HepG2 (cell line): ENCODE data around the gene DOK1. TPM values are rescaled to one million over a fixed set of nuclear protein-coding genes. Genes with fewer than 3 reads are reported as not detected.
A peak's percentile ranks its signal among the peaks of the same experiment; 100 is the strongest.

Source experiments
- FOXK1 ChIP-seq: sonication (generic); formaldehyde crosslinking; IDR thresholded peaks from 2 replicates; pipeline ENCODE4 v1.4.0; 2020; ENCODE audit warnings: low read depth, missing genetic modification reagents, borderline replicate concordance
- FOXM1 ChIP-seq: sonication (generic); formaldehyde crosslinking; IDR thresholded peaks from 2 replicates; pipeline ENCODE4 v1.5.0; 2020; ENCODE audit warnings: missing genetic modification reagents
- HOXA9 ChIP-seq: sonication (generic); formaldehyde crosslinking; IDR thresholded peaks from 2 replicates; pipeline ENCODE4 v1.8.1; 2022; ENCODE audit warnings: missing genetic modification reagents, mild to moderate bottlenecking, moderate library complexity, borderline replicate concordance
- NCOA5 ChIP-seq: sonication (generic); formaldehyde crosslinking; IDR thresholded peaks from 2 replicates; pipeline ENCODE4 v1.4.0; 2020; ENCODE audit warnings: missing genetic modification reagents
- POLR2AphosphoS5 ChIP-seq: IDR thresholded peaks from 2 replicates; pipeline ENCODE4 v1.6.1; 2012; ENCODE audit warnings: low read depth, low read length
- REPIN1 ChIP-seq: sonication (generic); formaldehyde crosslinking; IDR thresholded peaks from 2 replicates; pipeline ENCODE4 v1.8.0; 2022; ENCODE audit warnings: missing genetic modification reagents, low read depth, mild to moderate bottlenecking, borderline replicate concordance
- SP140L ChIP-seq: sonication (generic); formaldehyde crosslinking; IDR thresholded peaks from 2 replicates; pipeline ENCODE4 v1.4.0; 2020; ENCODE audit warnings: missing genetic modification reagents, borderline replicate concordance
- SPEN ChIP-seq: sonication (generic); formaldehyde crosslinking; IDR thresholded peaks from 2 replicates; pipeline ENCODE4 v1.5.1; 2020; ENCODE audit warnings: low read depth, mild to moderate bottlenecking, missing genetic modification reagents
- YY1 ChIP-seq: IDR thresholded peaks from 2 replicates; pipeline ENCODE4 v1.6.1; 2011; ENCODE audit warnings: low read length, low read depth, moderate library complexity, mild to moderate bottlenecking; ENCODE audit not compliant: insufficient read depth, insufficient replicate concordance
- ZNF317 ChIP-seq: sonication (generic); formaldehyde crosslinking; IDR thresholded peaks from 2 replicates; pipeline ENCODE4 v1.5.0; 2020; ENCODE audit warnings: mild to moderate bottlenecking, missing genetic modification reagents
- ZNF678 ChIP-seq: sonication (generic); formaldehyde crosslinking; IDR thresholded peaks from 2 replicates; pipeline ENCODE4 v1.4.0; 2020; ENCODE audit warnings: mild to moderate bottlenecking, missing genetic modification reagents
- polyA plus RNA-seq, 8 experiments: library from polyadenylated mRNA; depleted of rRNA in 3 of 8; stranded (reverse) in 7 of 8; unstranded in 1 of 8; fragments of >200 nt; fragmentation: Illumina TruSeq in 4 of 8; extraction: Trizol in 4 of 8; gene quantifications; 2 replicates each; pipeline versions ENCODE4 v1.2.1 to v1.2.3, GENCODE V29; 2011 to 2016; ENCODE audit warnings: low read depth in 4 of 8, missing spikeins in 1 of 8, mixed read lengths in 1 of 8; ENCODE audit not compliant: insufficient read depth in 1 of 8
- total RNA-seq, 5 experiments: library from RNA; depleted of rRNA; stranded (reverse); fragments of >200 nt; fragmentation: Illumina TruSeq; extraction: Trizol; gene quantifications; 2 replicates each; pipeline ENCODE4 v1.2.3, GENCODE V29; 2016; ENCODE audit warnings: low read depth in 1 of 5
- TF ChIP-seq, protein P1 (sequence below): IDR thresholded peaks from 2 replicates; pipeline ENCODE4 v1.6.1; 2018; ENCODE audit warnings: missing genetic modification reagents
- TF ChIP-seq, protein P2 (sequence below), 2 experiments: IDR thresholded peaks; 2 replicates each; pipeline ENCODE4 v1.6.1; 2011 to 2012; ENCODE audit warnings: low read length in 2 of 2, borderline replicate concordance in 1 of 2, low read depth in 1 of 2, mild to moderate bottlenecking in 1 of 2, moderate library complexity in 1 of 2
- TF ChIP-seq, protein P3 (sequence below): sonication (generic); formaldehyde crosslinking; IDR thresholded peaks from 2 replicates; pipeline ENCODE4 v1.4.0; 2020; ENCODE audit warnings: missing genetic modification reagents
- TF ChIP-seq, protein P4 (sequence below): sonication (generic); formaldehyde crosslinking; IDR thresholded peaks from 2 replicates; pipeline ENCODE4 v1.5.0; 2020; ENCODE audit warnings: mild to moderate bottlenecking, missing genetic modification reagents

The DOK1 gene
- total and polyA plus RNA-seq, 2 of the 13 experiments (the other 11 are each of a cell fraction or from before 2014, with no cell fraction given) = 0.53 to 0.74 TPM

DNA sequence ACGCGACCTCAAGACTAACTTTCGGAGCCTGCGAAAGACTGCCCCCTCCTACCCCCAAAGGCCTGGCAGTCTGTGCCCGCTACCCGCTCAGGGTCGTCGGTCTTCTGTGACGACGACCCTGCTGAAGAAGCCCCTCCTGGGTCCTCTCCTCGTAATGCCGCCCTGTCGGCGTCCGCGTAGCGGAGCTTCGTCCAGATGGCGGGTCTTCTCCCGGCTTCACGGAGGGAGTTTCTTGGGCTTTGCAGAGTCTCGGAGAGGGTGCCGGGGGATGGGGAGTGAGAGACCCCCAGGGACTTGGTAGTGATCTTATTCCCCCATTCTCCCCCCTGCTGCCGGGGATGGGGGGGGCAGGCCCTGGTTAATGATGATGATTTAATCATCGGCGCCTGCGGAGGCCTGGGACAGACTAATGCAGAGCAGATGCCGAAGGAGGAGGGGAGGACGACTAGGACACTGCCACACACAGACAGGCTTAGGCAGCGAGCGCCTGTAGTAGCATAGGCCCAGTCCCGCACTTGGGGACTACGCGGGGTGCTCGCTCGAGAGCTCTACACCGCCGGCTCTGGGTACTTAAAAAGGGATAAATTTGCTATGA is 46.5 kb upstream of the DOK1 start (continued):
- TF ChIP-seq, protein P1, sequence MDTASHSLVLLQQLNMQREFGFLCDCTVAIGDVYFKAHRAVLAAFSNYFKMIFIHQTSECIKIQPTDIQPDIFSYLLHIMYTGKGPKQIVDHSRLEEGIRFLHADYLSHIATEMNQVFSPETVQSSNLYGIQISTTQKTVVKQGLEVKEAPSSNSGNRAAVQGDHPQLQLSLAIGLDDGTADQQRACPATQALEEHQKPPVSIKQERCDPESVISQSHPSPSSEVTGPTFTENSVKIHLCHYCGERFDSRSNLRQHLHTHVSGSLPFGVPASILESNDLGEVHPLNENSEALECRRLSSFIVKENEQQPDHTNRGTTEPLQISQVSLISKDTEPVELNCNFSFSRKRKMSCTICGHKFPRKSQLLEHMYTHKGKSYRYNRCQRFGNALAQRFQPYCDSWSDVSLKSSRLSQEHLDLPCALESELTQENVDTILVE = no peak
- TF ChIP-seq, protein P2, sequence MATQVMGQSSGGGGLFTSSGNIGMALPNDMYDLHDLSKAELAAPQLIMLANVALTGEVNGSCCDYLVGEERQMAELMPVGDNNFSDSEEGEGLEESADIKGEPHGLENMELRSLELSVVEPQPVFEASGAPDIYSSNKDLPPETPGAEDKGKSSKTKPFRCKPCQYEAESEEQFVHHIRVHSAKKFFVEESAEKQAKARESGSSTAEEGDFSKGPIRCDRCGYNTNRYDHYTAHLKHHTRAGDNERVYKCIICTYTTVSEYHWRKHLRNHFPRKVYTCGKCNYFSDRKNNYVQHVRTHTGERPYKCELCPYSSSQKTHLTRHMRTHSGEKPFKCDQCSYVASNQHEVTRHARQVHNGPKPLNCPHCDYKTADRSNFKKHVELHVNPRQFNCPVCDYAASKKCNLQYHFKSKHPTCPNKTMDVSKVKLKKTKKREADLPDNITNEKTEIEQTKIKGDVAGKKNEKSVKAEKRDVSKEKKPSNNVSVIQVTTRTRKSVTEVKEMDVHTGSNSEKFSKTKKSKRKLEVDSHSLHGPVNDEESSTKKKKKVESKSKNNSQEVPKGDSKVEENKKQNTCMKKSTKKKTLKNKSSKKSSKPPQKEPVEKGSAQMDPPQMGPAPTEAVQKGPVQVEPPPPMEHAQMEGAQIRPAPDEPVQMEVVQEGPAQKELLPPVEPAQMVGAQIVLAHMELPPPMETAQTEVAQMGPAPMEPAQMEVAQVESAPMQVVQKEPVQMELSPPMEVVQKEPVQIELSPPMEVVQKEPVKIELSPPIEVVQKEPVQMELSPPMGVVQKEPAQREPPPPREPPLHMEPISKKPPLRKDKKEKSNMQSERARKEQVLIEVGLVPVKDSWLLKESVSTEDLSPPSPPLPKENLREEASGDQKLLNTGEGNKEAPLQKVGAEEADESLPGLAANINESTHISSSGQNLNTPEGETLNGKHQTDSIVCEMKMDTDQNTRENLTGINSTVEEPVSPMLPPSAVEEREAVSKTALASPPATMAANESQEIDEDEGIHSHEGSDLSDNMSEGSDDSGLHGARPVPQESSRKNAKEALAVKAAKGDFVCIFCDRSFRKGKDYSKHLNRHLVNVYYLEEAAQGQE (IDR thresholded peaks at IDR 0.05; ENCODE audit: borderline replicate concordance in 1 of 2, low read depth in 1 of 2, low read length in 2 of 2) = no peak
- TF ChIP-seq SP140L (no peak), ZNF678 (CRISPR knock-in tag) (no peak), HOXA9 (CRISPR knock-in tag) (no peak), YY1 (peak; percentile 28), REPIN1 (no peak), POLR2AphosphoS5 (no peak; the same call in 1 of the 2 replicates), FOXM1 (CRISPR knock-in tag) (no peak), SPEN (no peak; the same call in 1 of the 2 replicates), NCOA5 (CRISPR knock-in tag) (no peak), ZNF317 (CRISPR knock-in tag) (no peak; the same call in 1 of the 2 replicates), FOXK1 (no peak)
- TF ChIP-seq, protein P3, sequence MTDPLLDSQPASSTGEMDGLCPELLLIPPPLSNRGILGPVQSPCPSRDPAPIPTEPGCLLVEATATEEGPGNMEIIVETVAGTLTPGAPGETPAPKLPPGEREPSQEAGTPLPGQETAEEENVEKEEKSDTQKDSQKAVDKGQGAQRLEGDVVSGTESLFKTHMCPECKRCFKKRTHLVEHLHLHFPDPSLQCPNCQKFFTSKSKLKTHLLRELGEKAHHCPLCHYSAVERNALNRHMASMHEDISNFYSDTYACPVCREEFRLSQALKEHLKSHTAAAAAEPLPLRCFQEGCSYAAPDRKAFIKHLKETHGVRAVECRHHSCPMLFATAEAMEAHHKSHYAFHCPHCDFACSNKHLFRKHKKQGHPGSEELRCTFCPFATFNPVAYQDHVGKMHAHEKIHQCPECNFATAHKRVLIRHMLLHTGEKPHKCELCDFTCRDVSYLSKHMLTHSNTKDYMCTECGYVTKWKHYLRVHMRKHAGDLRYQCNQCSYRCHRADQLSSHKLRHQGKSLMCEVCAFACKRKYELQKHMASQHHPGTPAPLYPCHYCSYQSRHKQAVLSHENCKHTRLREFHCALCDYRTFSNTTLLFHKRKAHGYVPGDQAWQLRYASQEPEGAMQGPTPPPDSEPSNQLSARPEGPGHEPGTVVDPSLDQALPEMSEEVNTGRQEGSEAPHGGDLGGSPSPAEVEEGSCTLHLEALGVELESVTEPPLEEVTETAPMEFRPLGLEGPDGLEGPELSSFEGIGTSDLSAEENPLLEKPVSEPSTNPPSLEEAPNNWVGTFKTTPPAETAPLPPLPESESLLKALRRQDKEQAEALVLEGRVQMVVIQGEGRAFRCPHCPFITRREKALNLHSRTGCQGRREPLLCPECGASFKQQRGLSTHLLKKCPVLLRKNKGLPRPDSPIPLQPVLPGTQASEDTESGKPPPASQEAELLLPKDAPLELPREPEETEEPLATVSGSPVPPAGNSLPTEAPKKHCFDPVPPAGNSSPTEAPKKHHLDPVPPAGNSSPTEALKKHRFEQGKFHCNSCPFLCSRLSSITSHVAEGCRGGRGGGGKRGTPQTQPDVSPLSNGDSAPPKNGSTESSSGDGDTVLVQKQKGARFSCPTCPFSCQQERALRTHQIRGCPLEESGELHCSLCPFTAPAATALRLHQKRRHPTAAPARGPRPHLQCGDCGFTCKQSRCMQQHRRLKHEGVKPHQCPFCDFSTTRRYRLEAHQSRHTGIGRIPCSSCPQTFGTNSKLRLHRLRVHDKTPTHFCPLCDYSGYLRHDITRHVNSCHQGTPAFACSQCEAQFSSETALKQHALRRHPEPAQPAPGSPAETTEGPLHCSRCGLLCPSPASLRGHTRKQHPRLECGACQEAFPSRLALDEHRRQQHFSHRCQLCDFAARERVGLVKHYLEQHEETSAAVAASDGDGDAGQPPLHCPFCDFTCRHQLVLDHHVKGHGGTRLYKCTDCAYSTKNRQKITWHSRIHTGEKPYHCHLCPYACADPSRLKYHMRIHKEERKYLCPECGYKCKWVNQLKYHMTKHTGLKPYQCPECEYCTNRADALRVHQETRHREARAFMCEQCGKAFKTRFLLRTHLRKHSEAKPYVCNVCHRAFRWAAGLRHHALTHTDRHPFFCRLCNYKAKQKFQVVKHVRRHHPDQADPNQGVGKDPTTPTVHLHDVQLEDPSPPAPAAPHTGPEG (CRISPR knock-in tag) = no peak
- TF ChIP-seq, protein P4, sequence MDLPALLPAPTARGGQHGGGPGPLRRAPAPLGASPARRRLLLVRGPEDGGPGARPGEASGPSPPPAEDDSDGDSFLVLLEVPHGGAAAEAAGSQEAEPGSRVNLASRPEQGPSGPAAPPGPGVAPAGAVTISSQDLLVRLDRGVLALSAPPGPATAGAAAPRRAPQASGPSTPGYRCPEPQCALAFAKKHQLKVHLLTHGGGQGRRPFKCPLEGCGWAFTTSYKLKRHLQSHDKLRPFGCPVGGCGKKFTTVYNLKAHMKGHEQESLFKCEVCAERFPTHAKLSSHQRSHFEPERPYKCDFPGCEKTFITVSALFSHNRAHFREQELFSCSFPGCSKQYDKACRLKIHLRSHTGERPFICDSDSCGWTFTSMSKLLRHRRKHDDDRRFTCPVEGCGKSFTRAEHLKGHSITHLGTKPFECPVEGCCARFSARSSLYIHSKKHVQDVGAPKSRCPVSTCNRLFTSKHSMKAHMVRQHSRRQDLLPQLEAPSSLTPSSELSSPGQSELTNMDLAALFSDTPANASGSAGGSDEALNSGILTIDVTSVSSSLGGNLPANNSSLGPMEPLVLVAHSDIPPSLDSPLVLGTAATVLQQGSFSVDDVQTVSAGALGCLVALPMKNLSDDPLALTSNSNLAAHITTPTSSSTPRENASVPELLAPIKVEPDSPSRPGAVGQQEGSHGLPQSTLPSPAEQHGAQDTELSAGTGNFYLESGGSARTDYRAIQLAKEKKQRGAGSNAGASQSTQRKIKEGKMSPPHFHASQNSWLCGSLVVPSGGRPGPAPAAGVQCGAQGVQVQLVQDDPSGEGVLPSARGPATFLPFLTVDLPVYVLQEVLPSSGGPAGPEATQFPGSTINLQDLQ = peak; percentile 29; the same call in 1 of the 2 replicates
